ENCODE measurements around the gene GUCY1A1.

The GUCY1A1 gene

DNA sequence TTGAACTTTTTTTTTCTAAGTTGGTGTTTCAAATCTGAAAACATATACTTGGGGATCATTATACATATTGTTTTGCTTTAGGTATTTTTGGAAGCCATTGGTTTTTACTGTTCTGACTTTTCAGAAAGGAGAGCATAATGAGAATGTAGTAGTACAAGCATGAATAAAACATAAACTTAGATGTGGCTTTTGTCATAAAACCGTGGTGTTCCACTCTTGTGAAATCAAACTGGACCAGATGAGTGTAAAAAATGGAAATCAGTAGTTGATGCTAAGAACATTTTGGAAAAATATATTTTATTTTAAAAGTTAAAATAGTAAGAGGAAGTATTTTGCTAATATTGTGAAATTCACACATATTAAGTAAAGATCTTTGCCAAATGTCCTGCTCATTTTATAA lies 29.6 kb downstream of the GUCY1A1 start:
- ChIA-PET CTCF (no interaction called here), POLR2A (ENCODE audit: low non-redundant PET) (no interaction called here)
- DNase-seq (ENCODE audit: low spot score) = no peak
- TF ChIP-seq CTCF (conservative IDR thresholded peaks at IDR 0.05; ENCODE audit: low read depth) = no peak
- H3K27ac ChIP-seq = no peak overlapping the region

DNA sequence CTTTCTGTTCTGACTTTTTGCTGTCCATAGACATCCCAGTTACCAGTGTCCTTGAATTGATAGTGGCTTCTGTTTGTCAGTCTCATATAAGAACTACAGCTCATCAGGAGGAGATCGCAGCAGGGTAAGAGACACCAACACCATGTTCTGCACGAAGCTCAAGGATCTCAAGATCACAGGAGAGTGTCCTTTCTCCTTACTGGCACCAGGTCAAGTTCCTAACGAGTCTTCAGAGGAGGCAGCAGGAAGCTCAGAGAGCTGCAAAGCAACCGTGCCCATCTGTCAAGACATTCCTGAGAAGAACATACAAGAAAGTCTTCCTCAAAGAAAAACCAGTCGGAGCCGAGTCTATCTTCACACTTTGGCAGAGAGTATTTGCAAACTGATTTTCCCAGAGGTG lies 30.1 kb downstream of the GUCY1A1 start:
- ChIA-PET POLR2A (ENCODE audit: low non-redundant PET) (no interaction called here), CTCF (interaction anchor here (0.6 to 0.7 kb wide), 2 partner anchors 53 to 91 kb away, joined by 3 read pairs; no protein-coding TSS in a partner anchor)
- no peak for DNase-seq (ENCODE audit: low spot score)
- H3K27ac ChIP-seq = no peak overlapping the region
- no peak for TF ChIP-seq CTCF (conservative IDR thresholded peaks at IDR 0.05; ENCODE audit: low read depth)

- DNase-seq (ENCODE audit: low spot score) = no peak
- CTCF ChIA-PET = interaction anchor here (0.7 kb wide), 1 partner anchor 8 kb away, joined by 5 read pairs; no protein-coding TSS in a partner anchor
- POLR2A ChIA-PET (ENCODE audit: low non-redundant PET) = no interaction called here
- TF ChIP-seq CTCF (conservative IDR thresholded peaks at IDR 0.05; ENCODE audit: low read depth) = no peak
- H3K27ac ChIP-seq = no peak overlapping the region
Observed at GRCh38 chr4:155701827-155702226, 35.2 kb downstream of the GUCY1A1 start.

DNA sequence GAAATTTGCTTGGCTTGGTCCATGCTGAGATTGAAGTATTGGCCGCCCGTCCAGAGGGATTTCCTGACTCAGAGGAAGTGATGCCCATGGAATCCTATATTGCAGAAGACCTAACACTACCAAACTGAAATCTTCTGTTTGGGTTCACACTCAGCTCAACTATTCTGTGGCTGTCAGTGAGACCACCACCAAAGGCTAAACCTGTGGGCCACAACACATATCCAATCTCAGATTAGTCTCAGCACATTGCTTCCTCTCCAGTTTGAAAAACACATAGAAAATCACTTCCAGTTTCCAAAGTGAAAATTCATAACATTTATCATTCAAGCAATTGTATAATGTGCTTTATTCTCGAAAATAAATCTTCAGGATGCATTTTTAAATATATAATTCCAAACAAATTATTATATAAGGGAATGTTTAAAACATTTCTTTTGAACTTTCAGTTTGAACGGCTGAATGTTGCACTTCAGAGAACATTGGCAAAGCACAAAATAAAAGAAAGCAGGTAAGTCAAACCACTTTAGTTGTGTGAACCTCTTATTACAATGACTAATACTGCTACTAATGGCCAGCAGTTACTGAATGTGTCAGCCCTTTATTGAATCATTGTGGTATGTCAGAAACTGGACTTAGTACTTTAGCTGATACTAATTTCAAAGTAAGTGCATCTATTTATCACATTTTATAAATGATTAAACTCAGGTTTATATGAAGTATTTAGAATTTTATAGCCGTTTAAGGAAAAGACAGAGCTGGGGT lies 37.0 kb downstream of the GUCY1A1 start:
- POLR2A ChIA-PET (ENCODE audit: low non-redundant PET) = no interaction called here
- CTCF ChIA-PET = no interaction called here
- peak; percentile 8 for DNase-seq (ENCODE audit: low spot score)
- H3K27ac ChIP-seq = no peak overlapping the region
- no peak for TF ChIP-seq CTCF (conservative IDR thresholded peaks at IDR 0.05; ENCODE audit: low read depth)

GRCh38 chr4:155704841-155705404 lies 38.3 kb downstream of the GUCY1A1 start:
- TF ChIP-seq CTCF (conservative IDR thresholded peaks at IDR 0.05; ENCODE audit: low read depth) = no peak
- ChIA-PET POLR2A (ENCODE audit: low non-redundant PET) (no interaction called here), CTCF (no interaction called here)
- no peak overlapping the region for H3K27ac ChIP-seq
- DNase-seq (ENCODE audit: low spot score) = no peak

GRCh38 chr4:155705664-155706063 lies 39.0 kb downstream of the GUCY1A1 start:
- ChIA-PET POLR2A (ENCODE audit: low non-redundant PET) (no interaction called here), CTCF (no interaction called here)
- DNase-seq (ENCODE audit: low spot score) = no peak
- TF ChIP-seq CTCF (conservative IDR thresholded peaks at IDR 0.05; ENCODE audit: low read depth) = no peak
- H3K27ac ChIP-seq = no peak overlapping the region

Measured in RWPE1 (cell line).